Measurements from ENCODE around the gene NHLRC4.
"Not testable (repeated sequence)": the region's sequence is repeated elsewhere in the genome, so short reads cannot be mapped to it uniquely, and the experiment has no call there.

The NHLRC4 gene

GRCh38 chr16:583815-584591 lies 17.2 kb downstream of the NHLRC4 start:
- no peak for DNase-seq (ENCODE audit: low read depth)

- no peak for DNase-seq (ENCODE audit: low read depth)
Measured at GRCh38 chr16:585351-585750, 18.5 kb downstream of the NHLRC4 start.

- no peak for DNase-seq (ENCODE audit: low read depth)
Measured at GRCh38 chr16:586047-586644, 19.3 kb downstream of the NHLRC4 start.

GRCh38 chr16:586645-587590 lies 20.1 kb downstream of the NHLRC4 start:
- no peak for DNase-seq (ENCODE audit: low read depth)

GRCh38 chr16:588639-588888 lies 21.8 kb downstream of the NHLRC4 start:
- DNase-seq (ENCODE audit: low read depth): no peak

- DNase-seq (ENCODE audit: low read depth): peak; percentile 98
Measured at GRCh38 chr16:588889-589657, 22.3 kb downstream of the NHLRC4 start.

GRCh38 chr16:589658-590187 lies 22.9 kb downstream of the NHLRC4 start, which contains the start of gene RAB40C:
Gene RAB40C (plus strand): TSS chr16:590066. CDS start chr16:590292, 226 bp downstream.
- peak; percentile 98 for DNase-seq (ENCODE audit: low read depth)

GRCh38 chr16:590188-590814 lies 23.5 kb downstream of the NHLRC4 start:
- no peak for DNase-seq (ENCODE audit: low read depth)

GRCh38 chr16:590815-591200 lies 24.0 kb downstream of the NHLRC4 start:
- DNase-seq (ENCODE audit: low read depth): no peak

- DNase-seq (ENCODE audit: low read depth): no peak
Measured at GRCh38 chr16:591231-591630, 24.4 kb downstream of the NHLRC4 start.

- DNase-seq (ENCODE audit: low read depth): no peak
Measured at GRCh38 chr16:591892-592517, 25.2 kb downstream of the NHLRC4 start.

GRCh38 chr16:592518-593306 lies 25.9 kb downstream of the NHLRC4 start:
- no peak for DNase-seq (ENCODE audit: low read depth)

- DNase-seq (ENCODE audit: low read depth): no peak
Measured at GRCh38 chr16:593406-593805, 26.6 kb downstream of the NHLRC4 start.

GRCh38 chr16:593807-594206 lies 27.0 kb downstream of the NHLRC4 start:
- DNase-seq (ENCODE audit: low read depth): no peak

GRCh38 chr16:595094-595528 lies 28.3 kb downstream of the NHLRC4 start:
- no peak for DNase-seq (ENCODE audit: low read depth)

GRCh38 chr16:595942-596735 lies 29.3 kb downstream of the NHLRC4 start:
- DNase-seq (ENCODE audit: low read depth): no peak

GRCh38 chr16:596736-597060 lies 29.9 kb downstream of the NHLRC4 start:
- DNase-seq (ENCODE audit: low read depth): no peak

GRCh38 chr16:597655-598054 lies 30.9 kb downstream of the NHLRC4 start:
- DNase-seq (ENCODE audit: low read depth): not testable (repeated sequence)

Measured in stimulated activated CD8-positive, alpha-beta memory T cell treated with anti-CD3 and anti-CD28 coated beads, Interleukin-12 subunit alpha, Interleukin-12 subunit beta, amount 100 ng/mL, for 4 hours (primary cell).